ENCODE measurements around the gene PROM1.

Gene PROM1

GRCh38 chr4:16109256-16109655 lies 25.4 kb upstream of the PROM1 start:
- Histone ChIP-seq H3K36me3 (no peaks in the 10 kb centered on the region), H3K27me3 (ENCODE audit: insufficient read depth, low read depth, severe bottlenecking) (no peaks in the 10 kb centered on the region), H3K9me3 (ENCODE audit: severe bottlenecking) (no peaks in the 10 kb centered on the region), H3K27ac (no peak overlapping the region), H3K4me3 (ENCODE audit: low read depth, low read length) (no peak overlapping the region)
- no peak for DNase-seq
- no peak for TF ChIP-seq CTCF (IDR thresholded peaks at IDR 0.05; ENCODE audit: low read depth, low read length)

GRCh38 chr4:16106956-16107355 lies 23.1 kb upstream of the PROM1 start:
- H3K27ac ChIP-seq = no peak overlapping the region
- H3K27me3 ChIP-seq (ENCODE audit: insufficient read depth, low read depth, severe bottlenecking) = no peaks in the 10 kb centered on the region
- no peak for TF ChIP-seq CTCF (IDR thresholded peaks at IDR 0.05; ENCODE audit: low read depth, low read length)
- no peak overlapping the region for H3K4me3 ChIP-seq (ENCODE audit: low read depth, low read length)
- DNase-seq = no peak
- no peaks in the 10 kb centered on the region for H3K9me3 ChIP-seq (ENCODE audit: severe bottlenecking)
- no peaks in the 10 kb centered on the region for H3K36me3 ChIP-seq

GRCh38 chr4:16104520-16104919 lies 20.7 kb upstream of the PROM1 start:
- no peak for TF ChIP-seq CTCF (IDR thresholded peaks at IDR 0.05; ENCODE audit: low read depth, low read length)
- Histone ChIP-seq H3K36me3 (no peaks in the 10 kb centered on the region), H3K27me3 (ENCODE audit: insufficient read depth, low read depth, severe bottlenecking) (no peaks in the 10 kb centered on the region), H3K9me3 (ENCODE audit: severe bottlenecking) (no peaks in the 10 kb centered on the region), H3K27ac (no peak overlapping the region), H3K4me3 (ENCODE audit: low read depth, low read length) (no peak overlapping the region)
- DNase-seq = no peak

GRCh38 chr4:16102356-16102755 lies 18.5 kb upstream of the PROM1 start:
- H3K9me3 ChIP-seq (ENCODE audit: severe bottlenecking) = no peaks in the 10 kb centered on the region
- DNase-seq = no peak
- H3K27ac ChIP-seq = no peak overlapping the region
- H3K4me3 ChIP-seq (ENCODE audit: low read depth, low read length) = no peak overlapping the region
- no peak for TF ChIP-seq CTCF (IDR thresholded peaks at IDR 0.05; ENCODE audit: low read depth, low read length)
- no peaks in the 10 kb centered on the region for H3K27me3 ChIP-seq (ENCODE audit: insufficient read depth, low read depth, severe bottlenecking)
- no peaks in the 10 kb centered on the region for H3K36me3 ChIP-seq

GRCh38 chr4:16100833-16101232 lies 17.0 kb upstream of the PROM1 start:
- H3K27me3 ChIP-seq (ENCODE audit: insufficient read depth, low read depth, severe bottlenecking) = no peaks in the 10 kb centered on the region
- TF ChIP-seq CTCF (IDR thresholded peaks at IDR 0.05; ENCODE audit: low read depth, low read length) = no peak
- no peaks in the 10 kb centered on the region for H3K9me3 ChIP-seq (ENCODE audit: severe bottlenecking)
- DNase-seq = no peak
- H3K27ac ChIP-seq = no peak overlapping the region
- no peak overlapping the region for H3K4me3 ChIP-seq (ENCODE audit: low read depth, low read length)
- H3K36me3 ChIP-seq = no peaks in the 10 kb centered on the region

- Histone ChIP-seq H3K27ac (no peak overlapping the region), H3K4me3 (ENCODE audit: low read depth, low read length) (no peak overlapping the region), H3K27me3 (ENCODE audit: insufficient read depth, low read depth, severe bottlenecking) (no peaks in the 10 kb centered on the region), H3K36me3 (no peaks in the 10 kb centered on the region), H3K9me3 (ENCODE audit: severe bottlenecking) (no peaks in the 10 kb centered on the region)
- DNase-seq = no peak
- TF ChIP-seq CTCF (IDR thresholded peaks at IDR 0.05; ENCODE audit: low read depth, low read length) = no peak; the same call in 1 of the 2 replicates
These were observed 9.0 kb upstream of the PROM1 start for GRCh38 chr4:16092682-16093319.
